Nephron progenitor cell (in vitro differentiated cells): Measurements from ENCODE around the gene ZNFX1.

Experiments
- DNase-seq: peaks from one replicate; pipeline ENCODE4 v3.0.0; 2021
- H3K27ac Mint-ChIP-seq: 2 replicates; pipeline ENCODE4 v1.8.0; 2021; ENCODE audit warnings: mild to moderate bottlenecking, moderate library complexity, mixed read lengths
- H3K27me3 Mint-ChIP-seq: 2 replicates; pipeline ENCODE4 v1.8.0; 2021; ENCODE audit warnings: mild to moderate bottlenecking, low read depth, mixed read lengths; ENCODE audit not compliant: poor library complexity
- H3K36me3 Mint-ChIP-seq: 2 replicates; pipeline ENCODE4 v1.8.0; 2021; ENCODE audit warnings: low read depth, mixed read lengths
- H3K4me1 Mint-ChIP-seq: 2 replicates; pipeline ENCODE4 v1.8.0; 2021; ENCODE audit warnings: mixed read lengths
- H3K4me3 Mint-ChIP-seq: 2 replicates; pipeline ENCODE4 v1.8.0; 2021; ENCODE audit warnings: mild to moderate bottlenecking, moderate library complexity, mixed read lengths
- H3K9me3 Mint-ChIP-seq: 2 replicates; pipeline ENCODE4 v1.8.0; 2021; ENCODE audit warnings: mild to moderate bottlenecking, moderate library complexity, mixed read lengths
- TF ChIP-seq, protein P1 (sequence below): fragments of 200-600 bp; sonication (generic); IDR thresholded peaks from 2 replicates; pipeline ENCODE4 v1.5.0; 2021; ENCODE audit warnings: antibody characterized with exemption

Gene ZNFX1

DNA sequence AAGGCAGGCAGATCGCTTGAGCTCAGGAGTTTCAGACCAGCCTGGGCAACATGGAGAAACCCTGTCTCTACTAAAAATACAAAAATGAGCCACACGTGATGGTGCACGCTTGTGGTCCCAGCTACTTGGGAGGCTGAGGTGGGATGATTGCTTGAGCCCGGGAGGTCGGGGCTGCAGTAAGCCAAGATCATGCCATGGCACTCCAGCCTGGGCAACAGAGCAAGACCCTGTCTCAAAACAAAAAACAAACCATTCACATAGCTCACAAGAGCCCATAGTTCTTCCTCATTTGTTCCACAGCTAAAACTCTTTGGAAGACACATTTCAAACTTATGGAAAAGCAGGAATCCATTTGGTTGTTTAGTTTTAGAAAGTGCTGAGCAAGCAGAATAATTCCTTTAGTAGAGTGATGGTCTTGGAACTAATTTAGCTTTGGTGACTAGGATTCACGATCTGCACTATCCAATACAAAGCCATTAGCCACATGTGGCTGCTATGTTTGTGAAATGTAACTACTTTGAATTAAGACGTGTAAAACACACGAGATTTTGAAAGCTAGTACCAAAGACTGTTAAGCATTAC lies 4.1 kb downstream of the ZNFX1 start:
- Mint-ChIP-seq H3K27ac (no peak overlapping the region), H3K27me3 (no peaks in the 10 kb centered on the region), H3K9me3 (peaks cover 9% of the 10 kb centered on the region), H3K36me3 (peaks cover 65% of the 10 kb centered on the region), H3K4me3 (no peak overlapping the region), H3K4me1 (peaks cover 18% of the 10 kb centered on the region)
- no peak for DNase-seq
- TF ChIP-seq, protein P1, sequence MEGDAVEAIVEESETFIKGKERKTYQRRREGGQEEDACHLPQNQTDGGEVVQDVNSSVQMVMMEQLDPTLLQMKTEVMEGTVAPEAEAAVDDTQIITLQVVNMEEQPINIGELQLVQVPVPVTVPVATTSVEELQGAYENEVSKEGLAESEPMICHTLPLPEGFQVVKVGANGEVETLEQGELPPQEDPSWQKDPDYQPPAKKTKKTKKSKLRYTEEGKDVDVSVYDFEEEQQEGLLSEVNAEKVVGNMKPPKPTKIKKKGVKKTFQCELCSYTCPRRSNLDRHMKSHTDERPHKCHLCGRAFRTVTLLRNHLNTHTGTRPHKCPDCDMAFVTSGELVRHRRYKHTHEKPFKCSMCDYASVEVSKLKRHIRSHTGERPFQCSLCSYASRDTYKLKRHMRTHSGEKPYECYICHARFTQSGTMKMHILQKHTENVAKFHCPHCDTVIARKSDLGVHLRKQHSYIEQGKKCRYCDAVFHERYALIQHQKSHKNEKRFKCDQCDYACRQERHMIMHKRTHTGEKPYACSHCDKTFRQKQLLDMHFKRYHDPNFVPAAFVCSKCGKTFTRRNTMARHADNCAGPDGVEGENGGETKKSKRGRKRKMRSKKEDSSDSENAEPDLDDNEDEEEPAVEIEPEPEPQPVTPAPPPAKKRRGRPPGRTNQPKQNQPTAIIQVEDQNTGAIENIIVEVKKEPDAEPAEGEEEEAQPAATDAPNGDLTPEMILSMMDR, result no peak

DNA sequence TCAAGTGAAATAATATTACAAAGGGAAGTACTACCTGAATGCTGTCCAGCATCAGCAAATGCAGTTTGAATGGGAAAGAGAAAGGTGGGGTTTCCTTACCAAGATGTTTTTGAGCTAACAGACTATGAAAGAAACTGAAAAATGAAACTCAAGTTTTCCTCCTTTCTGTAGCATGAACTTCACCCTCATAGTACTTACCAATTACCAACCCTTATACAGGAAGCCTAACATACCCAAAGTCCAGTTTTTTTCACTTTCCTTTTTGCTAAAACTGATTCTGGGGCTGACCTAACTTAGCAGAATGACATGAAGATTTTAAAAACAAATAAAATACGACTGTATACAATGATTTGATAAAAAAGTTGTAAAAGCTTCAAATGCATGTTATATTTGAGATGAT lies 5.2 kb downstream of the ZNFX1 start:
- peaks cover 9% of the 10 kb centered on the region for H3K9me3 Mint-ChIP-seq
- H3K36me3 Mint-ChIP-seq, result peaks cover 69% of the 10 kb centered on the region
- H3K4me3 Mint-ChIP-seq, result no peak overlapping the region
- TF ChIP-seq, protein P1, result no peak
- no peaks in the 10 kb centered on the region for H3K27me3 Mint-ChIP-seq
- no peak for DNase-seq
- no peak overlapping the region for H3K27ac Mint-ChIP-seq
- H3K4me1 Mint-ChIP-seq, result peaks cover 16% of the 10 kb centered on the region

DNA sequence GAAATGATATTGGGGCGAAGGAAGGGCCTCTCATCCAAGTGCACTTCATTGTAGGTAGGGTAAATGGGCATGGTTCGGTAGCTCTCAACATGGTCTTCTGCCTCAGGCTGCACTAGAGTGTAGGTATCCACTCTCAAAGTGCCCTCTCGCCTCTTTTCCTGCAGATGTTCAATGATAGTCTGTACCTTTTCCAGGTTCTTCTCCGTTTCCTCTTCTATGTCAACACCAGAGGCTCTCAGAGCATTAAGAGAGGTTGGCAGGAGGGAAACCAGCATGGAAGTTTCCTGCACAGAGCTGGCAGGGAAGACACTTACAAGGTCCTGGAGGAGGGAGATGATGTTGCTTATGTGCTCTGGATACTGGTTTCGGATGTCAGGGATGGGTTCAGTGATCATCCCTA lies 7.1 kb downstream of the ZNFX1 start:
- no peak overlapping the region for H3K4me3 Mint-ChIP-seq
- DNase-seq, result no peak
- H3K27ac Mint-ChIP-seq, result no peak overlapping the region
- H3K36me3 Mint-ChIP-seq, result peaks cover 71% of the 10 kb centered on the region
- H3K27me3 Mint-ChIP-seq, result no peaks in the 10 kb centered on the region
- TF ChIP-seq, protein P1, result no peak
- H3K9me3 Mint-ChIP-seq, result peaks cover 9% of the 10 kb centered on the region
- no peaks in the 10 kb centered on the region for H3K4me1 Mint-ChIP-seq

DNA sequence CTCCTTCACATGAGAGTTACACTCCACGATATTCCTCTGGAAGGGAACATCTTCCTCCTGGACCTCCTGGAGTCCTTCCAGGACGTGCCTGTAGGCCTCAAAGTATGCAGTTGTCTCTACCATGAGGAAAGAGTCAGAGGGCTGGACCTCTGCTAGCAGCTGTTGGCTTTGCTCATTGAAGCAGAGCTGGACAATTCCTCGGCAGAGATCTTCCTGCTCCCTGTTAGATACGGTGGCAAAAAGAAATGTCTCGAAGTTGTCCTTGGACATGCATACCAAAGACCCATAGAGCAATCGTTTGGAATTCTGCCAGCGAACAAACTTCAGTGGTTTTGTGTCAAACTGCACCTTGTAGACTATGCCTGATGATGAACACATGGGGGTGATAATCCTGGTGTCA lies 7.7 kb downstream of the ZNFX1 start:
- H3K27me3 Mint-ChIP-seq, result no peaks in the 10 kb centered on the region
- H3K27ac Mint-ChIP-seq, result no peak overlapping the region
- no peak for DNase-seq
- peaks cover 9% of the 10 kb centered on the region for H3K9me3 Mint-ChIP-seq
- TF ChIP-seq, protein P1, result no peak
- peaks cover 71% of the 10 kb centered on the region for H3K36me3 Mint-ChIP-seq
- no peaks in the 10 kb centered on the region for H3K4me1 Mint-ChIP-seq
- no peak overlapping the region for H3K4me3 Mint-ChIP-seq

DNA sequence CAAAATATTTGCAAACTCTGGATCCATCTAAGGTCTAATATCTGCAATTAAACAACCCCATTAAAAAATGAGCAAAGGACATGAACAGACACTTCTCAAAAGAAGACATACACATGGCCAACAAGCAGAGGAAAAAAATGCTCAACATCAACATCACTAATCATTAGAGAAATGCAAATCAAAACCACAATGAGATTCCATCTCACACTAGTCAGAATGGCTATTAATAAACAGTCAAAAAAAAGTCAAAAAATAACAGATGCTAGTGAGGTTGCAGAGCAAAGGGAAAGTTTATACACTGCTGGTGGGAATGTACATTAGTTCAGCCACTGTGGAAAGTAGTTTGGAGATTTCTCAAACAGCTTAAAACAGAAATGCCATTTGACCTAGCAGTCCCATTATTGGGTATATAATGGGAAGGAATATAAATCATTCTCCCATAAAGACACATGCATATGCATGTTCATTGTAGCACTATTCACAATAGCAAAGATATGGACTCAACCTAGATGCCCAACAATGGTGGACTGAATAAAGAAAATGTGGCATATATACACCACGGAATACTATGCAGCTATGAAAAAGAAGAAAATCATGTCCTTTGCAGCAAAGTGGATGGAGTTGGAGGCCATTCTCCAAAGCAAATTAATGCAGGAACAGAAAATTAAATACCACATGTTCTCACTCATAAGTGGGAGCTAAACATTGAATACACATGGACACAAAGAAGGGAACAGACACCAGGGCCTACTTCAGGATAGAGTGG lies 9.1 kb downstream of the ZNFX1 start:
- DNase-seq, result no peak
- peaks cover 74% of the 10 kb centered on the region for H3K36me3 Mint-ChIP-seq
- no peaks in the 10 kb centered on the region for H3K4me1 Mint-ChIP-seq
- peaks cover 9% of the 10 kb centered on the region for H3K9me3 Mint-ChIP-seq
- no peaks in the 10 kb centered on the region for H3K27me3 Mint-ChIP-seq
- TF ChIP-seq, protein P1, result no peak
- no peak overlapping the region for H3K27ac Mint-ChIP-seq
- H3K4me3 Mint-ChIP-seq, result no peak overlapping the region

DNA sequence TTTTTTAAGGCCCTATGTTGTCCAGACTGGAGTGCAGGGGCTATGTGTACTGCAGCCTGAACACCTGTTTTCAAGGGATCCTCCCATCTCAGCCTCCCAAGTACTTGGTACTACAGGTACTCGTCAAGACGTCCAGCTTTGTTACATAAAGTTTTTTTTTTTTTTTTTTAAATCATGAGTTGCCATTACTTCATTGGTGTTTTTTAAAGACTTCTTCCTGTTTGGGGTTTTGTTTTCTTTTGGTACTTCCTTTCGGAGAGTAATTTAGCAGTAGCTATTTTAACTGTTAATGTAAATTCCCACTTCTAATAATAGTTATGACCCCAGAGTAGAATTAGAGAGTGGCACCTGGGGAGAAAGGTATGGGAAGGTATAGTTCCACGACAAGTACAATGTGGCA lies 10.5 kb downstream of the ZNFX1 start:
- no peak overlapping the region for H3K27ac Mint-ChIP-seq
- DNase-seq, result no peak
- H3K4me3 Mint-ChIP-seq, result no peak overlapping the region
- TF ChIP-seq, protein P1, result no peak
- peaks cover 9% of the 10 kb centered on the region for H3K9me3 Mint-ChIP-seq
- peaks cover 80% of the 10 kb centered on the region for H3K36me3 Mint-ChIP-seq
- no peaks in the 10 kb centered on the region for H3K27me3 Mint-ChIP-seq
- no peaks in the 10 kb centered on the region for H3K4me1 Mint-ChIP-seq
